SJSA1 (cell line): Measurements from ENCODE around the gene SBNO2. TPM values are rescaled to one million over a fixed set of nuclear protein-coding genes. Genes with fewer than 3 reads are reported as not detected.

Experiments used
- DNase-seq, 2 experiments: peaks; one replicate each; pipeline ENCODE4 v3.0.0-alpha.2; 2015 to 2020; ENCODE audit warnings: low spot score in 2 of 2, low read depth in 1 of 2
- H3K27ac ChIP-seq: fragments of 250-450 bp; sonication (Bioruptor Pico); 2 replicates; pipeline ENCODE4 v1.5.1; 2020; ENCODE audit warnings: mild to moderate bottlenecking, moderate library complexity
- H3K27me3 ChIP-seq: fragments of 250-450 bp; sonication (Bioruptor Pico); replicated peaks from 2 replicates; pipeline ENCODE4 v1.5.1; 2020; ENCODE audit warnings: mild to moderate bottlenecking, moderate library complexity
- H3K36me3 ChIP-seq: fragments of 250-450 bp; sonication (Bioruptor Pico); 2 replicates; pipeline ENCODE4 v1.5.1; 2020; ENCODE audit warnings: mild to moderate bottlenecking
- H3K4me1 ChIP-seq: fragments of 250-450 bp; sonication (Bioruptor Pico); replicated peaks from 2 replicates; pipeline ENCODE4 v1.6.1; 2021; ENCODE audit warnings: mild to moderate bottlenecking
- H3K4me3 ChIP-seq: fragments of 250-450 bp; sonication (Bioruptor Pico); 2 replicates; pipeline ENCODE4 v1.5.1; 2020; ENCODE audit warnings: mild to moderate bottlenecking
- H3K9me3 ChIP-seq: fragments of 250-450 bp; sonication (Bioruptor Pico); replicated peaks from 2 replicates; pipeline ENCODE4 v1.5.1; 2020; ENCODE audit warnings: mild to moderate bottlenecking
- total RNA-seq: library from RNA; depleted of rRNA; stranded (reverse); fragments of >200 nt; shearing (Covaris generic); gene quantifications from 2 replicates; pipeline ENCODE4 v1.2.3, GENCODE V29; 2014; rRNA removed

Gene SBNO2, protein sequence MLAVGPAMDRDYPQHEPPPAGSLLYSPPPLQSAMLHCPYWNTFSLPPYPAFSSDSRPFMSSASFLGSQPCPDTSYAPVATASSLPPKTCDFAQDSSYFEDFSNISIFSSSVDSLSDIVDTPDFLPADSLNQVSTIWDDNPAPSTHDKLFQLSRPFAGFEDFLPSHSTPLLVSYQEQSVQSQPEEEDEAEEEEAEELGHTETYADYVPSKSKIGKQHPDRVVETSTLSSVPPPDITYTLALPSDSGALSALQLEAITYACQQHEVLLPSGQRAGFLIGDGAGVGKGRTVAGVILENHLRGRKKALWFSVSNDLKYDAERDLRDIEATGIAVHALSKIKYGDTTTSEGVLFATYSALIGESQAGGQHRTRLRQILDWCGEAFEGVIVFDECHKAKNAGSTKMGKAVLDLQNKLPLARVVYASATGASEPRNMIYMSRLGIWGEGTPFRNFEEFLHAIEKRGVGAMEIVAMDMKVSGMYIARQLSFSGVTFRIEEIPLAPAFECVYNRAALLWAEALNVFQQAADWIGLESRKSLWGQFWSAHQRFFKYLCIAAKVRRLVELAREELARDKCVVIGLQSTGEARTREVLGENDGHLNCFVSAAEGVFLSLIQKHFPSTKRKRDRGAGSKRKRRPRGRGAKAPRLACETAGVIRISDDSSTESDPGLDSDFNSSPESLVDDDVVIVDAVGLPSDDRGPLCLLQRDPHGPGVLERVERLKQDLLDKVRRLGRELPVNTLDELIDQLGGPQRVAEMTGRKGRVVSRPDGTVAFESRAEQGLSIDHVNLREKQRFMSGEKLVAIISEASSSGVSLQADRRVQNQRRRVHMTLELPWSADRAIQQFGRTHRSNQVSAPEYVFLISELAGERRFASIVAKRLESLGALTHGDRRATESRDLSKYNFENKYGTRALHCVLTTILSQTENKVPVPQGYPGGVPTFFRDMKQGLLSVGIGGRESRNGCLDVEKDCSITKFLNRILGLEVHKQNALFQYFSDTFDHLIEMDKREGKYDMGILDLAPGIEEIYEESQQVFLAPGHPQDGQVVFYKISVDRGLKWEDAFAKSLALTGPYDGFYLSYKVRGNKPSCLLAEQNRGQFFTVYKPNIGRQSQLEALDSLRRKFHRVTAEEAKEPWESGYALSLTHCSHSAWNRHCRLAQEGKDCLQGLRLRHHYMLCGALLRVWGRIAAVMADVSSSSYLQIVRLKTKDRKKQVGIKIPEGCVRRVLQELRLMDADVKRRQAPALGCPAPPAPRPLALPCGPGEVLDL (N-terminal part only)
- total RNA-seq: 24.8 and 26.2 TPM in 2 replicates

- no peaks in the 10 kb centered on the region for H3K27me3 ChIP-seq
- peak; percentile 77 to 92 for DNase-seq
- peaks cover 62% of the 10 kb centered on the region for H3K4me1 ChIP-seq
- H3K27ac ChIP-seq: peak within 1 kb of the TSS; percentile 65
- peak within 1 kb of the TSS; percentile 53 for H3K4me3 ChIP-seq
- peaks cover 21% of the 10 kb centered on the region for H3K36me3 ChIP-seq
- H3K9me3 ChIP-seq: 0 out of 2 replicates have a peak, but pooled peaks cover 6% of the 10 kb centered on the region
These were observed at the start of gene SBNO2 for GRCh38 chr19:1173845-1174809. Gene SBNO2, minus strand, starts transcription at chr19:1174268. Its CDS starts 19,992 bp downstream, at chr19:1154276.

- Histone ChIP-seq H3K36me3 (peaks cover 87% of the 10 kb centered on the region), H3K4me1 (peaks cover 4% of the 10 kb centered on the region; the same call in 1 of the 2 replicates), H3K27ac (no peak overlapping the region), H3K4me3 (no peak overlapping the region), H3K27me3 (no peaks in the 10 kb centered on the region), H3K9me3 (no peaks in the 10 kb centered on the region)
- DNase-seq: peak in 1 of 2 experiments; percentile 76
These were observed 49.2 kb upstream of the SBNO2 start for GRCh38 chr19:1223018-1223855.

GRCh38 chr19:1222394-1222793, 48.3 kb upstream of the SBNO2 start:
- H3K27ac ChIP-seq: no peak overlapping the region
- DNase-seq: no peak
- no peaks in the 10 kb centered on the region for H3K27me3 ChIP-seq
- H3K36me3 ChIP-seq: peaks cover 85% of the 10 kb centered on the region
- no peaks in the 10 kb centered on the region for H3K9me3 ChIP-seq
- peaks cover 4% of the 10 kb centered on the region; the same call in 1 of the 2 replicates for H3K4me1 ChIP-seq
- H3K4me3 ChIP-seq: no peak overlapping the region

- no peak for DNase-seq
- H3K27me3 ChIP-seq: no peaks in the 10 kb centered on the region
- H3K9me3 ChIP-seq: no peaks in the 10 kb centered on the region
- peaks cover 82% of the 10 kb centered on the region for H3K36me3 ChIP-seq
- H3K27ac ChIP-seq: no peak overlapping the region
- H3K4me3 ChIP-seq: no peak overlapping the region
- peaks cover 4% of the 10 kb centered on the region for H3K4me1 ChIP-seq
These were observed 47.8 kb upstream of the SBNO2 start for GRCh38 chr19:1221904-1222255.

GRCh38 chr19:1220976-1221903, 47.2 kb upstream of the SBNO2 start:
- peak in 1 of 2 experiments; percentile 71 for DNase-seq
- H3K27me3 ChIP-seq: no peaks in the 10 kb centered on the region
- no peak overlapping the region for H3K4me3 ChIP-seq
- no peak overlapping the region for H3K27ac ChIP-seq
- H3K9me3 ChIP-seq: no peaks in the 10 kb centered on the region
- peaks cover 11% of the 10 kb centered on the region for H3K4me1 ChIP-seq
- peaks cover 79% of the 10 kb centered on the region for H3K36me3 ChIP-seq

DNA sequence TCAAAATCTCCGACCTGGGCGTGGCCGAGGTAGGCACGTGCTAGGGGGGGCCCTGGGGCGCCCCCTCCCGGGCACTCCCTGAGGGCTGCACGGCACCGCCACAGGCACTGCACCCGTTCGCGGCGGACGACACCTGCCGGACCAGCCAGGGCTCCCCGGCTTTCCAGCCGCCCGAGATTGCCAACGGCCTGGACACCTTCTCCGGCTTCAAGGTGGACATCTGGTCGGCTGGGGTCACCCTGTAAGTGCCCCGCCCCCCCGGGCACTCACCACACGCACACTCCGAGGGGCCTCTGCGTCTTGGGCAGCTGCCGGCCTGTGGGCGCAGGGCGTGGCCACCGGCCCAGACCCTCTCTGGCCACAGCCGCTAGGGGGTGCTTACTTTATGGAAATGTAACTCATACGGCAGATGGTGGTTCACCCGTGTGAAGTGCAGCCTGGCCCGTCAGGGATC, 46.4 kb upstream of the SBNO2 start:
- Histone ChIP-seq H3K36me3 (peaks cover 72% of the 10 kb centered on the region), H3K4me1 (peaks cover 18% of the 10 kb centered on the region), H3K27me3 (no peaks in the 10 kb centered on the region), H3K9me3 (no peaks in the 10 kb centered on the region), H3K27ac (no peak overlapping the region), H3K4me3 (no peak overlapping the region)
- no peak for DNase-seq

DNA sequence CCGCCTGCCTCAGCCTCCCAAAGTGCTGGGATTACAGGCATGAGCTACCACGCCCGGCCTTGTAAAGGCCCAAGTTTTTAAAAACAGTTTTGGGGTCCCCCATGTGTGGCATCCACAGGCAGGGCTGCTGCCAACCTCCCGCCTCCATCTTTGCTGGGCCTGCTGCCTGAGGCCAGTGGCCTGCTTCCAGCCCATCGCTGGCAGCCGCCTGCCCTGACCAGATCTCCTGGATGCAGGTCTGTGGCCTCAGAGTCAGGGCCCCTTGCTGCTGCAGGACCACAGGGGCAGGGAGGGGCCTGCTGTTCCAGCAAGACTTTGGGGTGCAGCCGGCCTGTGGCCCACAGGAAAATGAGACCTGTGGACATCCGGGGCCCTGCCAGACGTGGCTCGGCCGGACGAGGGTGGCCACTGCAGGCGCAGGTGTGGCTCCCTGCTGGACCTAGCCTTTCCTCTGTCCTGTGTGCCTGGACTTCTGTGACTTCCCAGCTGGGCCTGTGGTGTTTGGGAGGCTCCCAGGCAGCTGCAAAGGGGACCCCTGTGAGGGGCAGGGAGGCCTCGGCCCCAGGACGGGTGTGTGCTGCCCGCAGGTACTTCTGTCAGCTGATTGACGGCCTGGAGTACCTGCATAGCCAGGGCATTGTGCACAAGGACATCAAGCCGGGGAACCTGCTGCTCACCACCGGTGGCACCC, 45.9 kb upstream of the SBNO2 start:
- peaks cover 68% of the 10 kb centered on the region for H3K36me3 ChIP-seq
- no peaks in the 10 kb centered on the region for H3K9me3 ChIP-seq
- no peak for DNase-seq
- H3K27me3 ChIP-seq: no peaks in the 10 kb centered on the region
- no peak overlapping the region for H3K4me3 ChIP-seq
- H3K4me1 ChIP-seq: peaks cover 24% of the 10 kb centered on the region
- H3K27ac ChIP-seq: no peak overlapping the region

DNA sequence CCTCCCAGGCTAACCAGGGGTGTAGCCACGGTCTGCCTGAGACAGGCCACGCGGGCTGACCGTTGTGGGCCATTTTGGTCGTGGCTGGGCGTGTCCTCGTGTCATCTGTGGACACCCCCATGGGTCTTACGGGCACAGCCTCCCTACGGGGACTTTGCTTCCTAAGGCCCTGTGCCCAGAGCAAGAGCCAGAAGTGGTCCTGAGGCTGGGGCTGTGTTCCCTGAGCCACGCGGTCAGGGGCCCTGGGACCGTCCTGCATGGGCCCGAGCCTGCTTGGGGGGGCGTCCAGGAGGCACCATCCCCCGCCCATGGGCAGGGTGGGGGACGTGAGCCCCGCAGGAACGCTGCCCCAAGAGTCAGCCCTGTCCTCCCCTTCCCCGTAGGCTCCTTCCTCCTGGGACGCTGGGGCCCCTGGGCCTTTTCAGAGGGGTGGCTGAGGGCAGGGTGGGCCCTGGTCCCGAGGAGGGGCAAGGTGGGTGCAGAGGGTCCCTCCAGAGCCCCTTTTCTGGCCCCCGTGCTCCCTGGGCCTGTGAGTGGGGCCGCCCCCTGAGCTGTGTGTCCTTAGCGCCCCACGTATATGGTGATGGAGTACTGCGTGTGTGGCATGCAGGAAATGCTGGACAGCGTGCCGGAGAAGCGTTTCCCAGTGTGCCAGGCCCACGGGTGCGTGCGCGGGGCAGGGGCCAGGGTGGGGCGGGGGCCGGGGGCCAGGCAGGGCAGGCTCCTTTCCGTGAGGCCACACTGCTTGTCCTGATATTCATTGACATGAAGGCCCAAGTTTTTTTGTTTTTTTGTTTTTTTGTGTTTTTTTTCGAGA, 44.9 kb upstream of the SBNO2 start:
- peaks cover 66% of the 10 kb centered on the region for H3K36me3 ChIP-seq
- no peak for DNase-seq
- no peak overlapping the region for H3K27ac ChIP-seq
- H3K4me1 ChIP-seq: peaks cover 34% of the 10 kb centered on the region
- no peaks in the 10 kb centered on the region for H3K9me3 ChIP-seq
- no peaks in the 10 kb centered on the region for H3K27me3 ChIP-seq
- H3K4me3 ChIP-seq: no peak overlapping the region

DNA sequence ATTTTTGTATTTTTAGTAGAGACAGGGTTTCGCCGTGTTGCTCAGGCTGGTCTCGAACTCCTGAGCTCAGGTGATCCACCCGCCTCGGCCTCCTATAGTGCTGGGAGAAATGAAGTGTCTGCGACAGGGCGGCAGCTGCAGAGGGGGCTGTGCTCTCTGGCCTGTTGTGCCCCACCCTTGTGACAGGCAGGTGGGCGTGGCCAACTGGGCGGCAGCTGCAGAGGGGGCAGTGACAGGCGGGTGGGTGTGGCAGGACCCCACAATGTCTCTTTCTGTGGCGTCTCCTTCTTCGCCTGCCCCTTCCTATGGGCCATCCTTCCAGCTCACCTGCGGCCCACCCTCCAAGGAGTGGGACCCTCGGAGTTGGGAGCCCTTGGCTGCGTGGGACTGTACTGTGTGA, 43.3 kb upstream of the SBNO2 start:
- Histone ChIP-seq H3K4me3 (no peak overlapping the region), H3K36me3 (peaks cover 65% of the 10 kb centered on the region), H3K9me3 (no peaks in the 10 kb centered on the region), H3K27me3 (no peaks in the 10 kb centered on the region), H3K4me1 (peaks cover 35% of the 10 kb centered on the region), H3K27ac (no peak overlapping the region)
- DNase-seq: no peak

DNA sequence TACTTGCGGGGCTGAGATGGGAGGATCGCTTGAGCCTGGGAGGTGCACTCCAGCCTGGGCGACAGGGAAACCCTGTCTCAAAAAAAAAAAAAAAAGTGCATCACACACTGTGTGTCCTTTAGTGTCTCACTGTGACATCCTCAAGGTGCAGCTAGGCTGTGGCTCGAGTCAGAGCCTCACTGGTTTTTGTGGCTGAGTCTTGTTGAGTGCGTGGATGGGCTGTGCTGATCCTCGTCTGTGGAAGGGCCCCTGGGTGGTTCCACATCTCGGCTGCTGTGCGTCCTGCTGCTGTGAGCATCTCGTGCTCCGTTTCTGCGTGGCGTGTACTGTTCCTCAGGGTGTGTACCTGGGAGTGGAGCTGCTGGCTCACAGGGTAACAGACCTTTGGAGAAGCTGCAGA, 42.7 kb upstream of the SBNO2 start:
- peaks cover 35% of the 10 kb centered on the region for H3K4me1 ChIP-seq

More for the DNA sequence above, 42.7 kb upstream of the SBNO2 start:
- Histone ChIP-seq H3K36me3 (peaks cover 62% of the 10 kb centered on the region), H3K4me3 (no peak overlapping the region), H3K27me3 (no peaks in the 10 kb centered on the region), H3K9me3 (no peaks in the 10 kb centered on the region), H3K27ac (peak overlapping the region; percentile 68; the same call in 1 of the 2 replicates)
- no peak for DNase-seq
